Caco-2 (cell line): ENCODE results near the gene SLC22A23. TPM values are rescaled to one million over a fixed set of nuclear protein-coding genes. Genes with fewer than 3 reads are reported as not detected.

Source experiments
- BruUV-seq: library from RNA; stranded (reverse); fragments of 400-500 nt; replicated peaks from 2 replicates; lab custom pipeline; 2021; lab: Mats Ljungman, UMichigan
- CTCF ChIA-PET: fragments of 300-600 bp; sonication (Branson Sonifier 250); formaldehyde crosslinking; loops from one replicate; lab custom pipeline; 2022; ENCODE audit warnings: antibody characterized with exemption; lab: Charles Lee
- POLR2A ChIA-PET: fragments of 300-600 bp; sonication (Branson Sonifier 250); formaldehyde crosslinking; loops from one replicate; lab custom pipeline; 2022; ENCODE audit warnings: antibody characterized with exemption; lab: Charles Lee
- DNase-seq, 2 experiments: peaks; one replicate each; pipeline versions ENCODE4 v3.0.0 to v3.0.0-alpha.2; 2020 to 2022
- H3K27me3 ChIP-seq: replicated peaks from 2 replicates; pipeline ENCODE4 v1.6.0; 2011; ENCODE audit warnings: low read length; ENCODE audit not compliant: control insufficient read depth, insufficient read depth
- H3K36me3 ChIP-seq: 2 replicates; pipeline ENCODE4 v1.5.1; 2011; ENCODE audit warnings: low read length; ENCODE audit not compliant: control insufficient read depth, insufficient read depth
- H3K4me1 ChIP-seq: fragments of 250-450 bp; sonication (Bioruptor Pico); 2 replicates; pipeline ENCODE4 v1.5.1; 2020; ENCODE audit warnings: mild to moderate bottlenecking
- H3K4me3 ChIP-seq: 2 replicates; pipeline ENCODE4 v1.5.1; 2011; ENCODE audit warnings: low read depth, mild to moderate bottlenecking, control low read depth, low read length
- H3K9me3 ChIP-seq: fragments of 250-450 bp; sonication (Bioruptor Pico); 2 replicates; pipeline ENCODE4 v1.5.1; 2020; ENCODE audit warnings: mild to moderate bottlenecking, moderate library complexity
- H3K27ac Mint-ChIP-seq: one replicate; pipeline ENCODE4 v1.8.0; 2022; ENCODE audit warnings: mixed read lengths; ENCODE audit not compliant: unreplicated experiment
- H3K27me3 Mint-ChIP-seq: one replicate; pipeline ENCODE4 v1.8.0; 2022; ENCODE audit warnings: mixed read lengths; ENCODE audit not compliant: insufficient read depth, unreplicated experiment
- H3K36me3 Mint-ChIP-seq: one replicate; pipeline ENCODE4 v1.8.0; 2022; ENCODE audit warnings: mild to moderate bottlenecking, mixed read lengths; ENCODE audit not compliant: insufficient read depth, unreplicated experiment
- H3K4me1 Mint-ChIP-seq: one replicate; pipeline ENCODE4 v1.8.0; 2022; ENCODE audit warnings: low read depth, mixed read lengths; ENCODE audit not compliant: unreplicated experiment
- H3K4me3 Mint-ChIP-seq: one replicate; pipeline ENCODE4 v1.8.0; 2022; ENCODE audit warnings: mild to moderate bottlenecking, moderate library complexity, mixed read lengths; ENCODE audit not compliant: unreplicated experiment
- H3K9me3 Mint-ChIP-seq: one replicate; pipeline ENCODE4 v1.8.0; 2022; ENCODE audit warnings: mixed read lengths; ENCODE audit not compliant: unreplicated experiment
- CTCF ChIP-seq, 2 experiments: fragments of 200-600 bp in 1 of 2; IDR thresholded peaks; 1 replicate in 1 of 2; 2 replicates in 1 of 2; pipeline versions ENCODE4 v1.5.1 to v1.8.0; 2011 to 2022; ENCODE audit warnings: antibody characterized with exemption in 1 of 2, control low read depth in 1 of 2, inconsistent platforms in 1 of 2, low read depth in 1 of 2, low read length in 1 of 2, mild to moderate bottlenecking in 1 of 2, moderate library complexity in 1 of 2; ENCODE audit not compliant: insufficient read depth in 1 of 2, severe bottlenecking in 1 of 2, unreplicated experiment in 1 of 2
- intact Hi-C: fragments of 100-400 bp; cut with micrococcal nuclease; formaldehyde crosslinking; loops from one replicate; pipeline ENCODE4 v1.10.0; 2022; ENCODE audit not compliant: unreplicated experiment
- total RNA-seq: library from RNA; stranded (reverse); gene quantifications from 2 replicates; pipeline ENCODE4 v1.2.3, GENCODE V29; 2022

Gene SLC22A23
- total RNA-seq, 1 experiment from 2014 or later: 45.5 TPM

DNA sequence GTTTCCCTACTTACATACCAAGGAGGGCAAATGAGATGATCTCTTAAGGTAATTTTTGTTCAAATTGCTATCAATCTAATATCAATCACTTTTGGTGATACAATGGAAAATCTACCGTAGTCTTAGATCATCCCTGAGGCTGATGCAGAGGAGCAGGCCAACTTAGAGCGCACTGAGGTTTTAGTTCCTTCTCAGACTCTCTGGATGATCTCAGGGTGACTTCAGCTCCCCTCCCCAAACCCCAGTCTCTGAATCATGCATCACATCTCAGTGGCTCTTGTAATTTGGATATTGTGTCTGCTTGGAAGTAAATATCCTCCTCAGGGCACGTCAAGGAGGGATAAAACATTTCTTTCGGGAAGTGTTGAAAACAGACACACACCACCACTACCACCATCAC is 235.3 kb downstream of the SLC22A23 start:
- H3K9me3 Mint-ChIP-seq: peaks cover 9% of the 10 kb centered on the region
- TF ChIP-seq CTCF (IDR thresholded peaks at IDR 0.05; ENCODE audit: insufficient read depth in 1 of 2, low read depth in 1 of 2, low read length in 1 of 2, severe bottlenecking in 1 of 2, unreplicated experiment in 1 of 2): no peak
- Histone ChIP-seq H3K4me1 (peaks cover 9% of the 10 kb centered on the region), H3K9me3 (no peaks in the 10 kb centered on the region), H3K27me3 (no peaks in the 10 kb centered on the region), H3K36me3 (no peaks in the 10 kb centered on the region), H3K4me3 (no peak overlapping the region)
- H3K27ac Mint-ChIP-seq: no peak overlapping the region
- BruUV-seq: no TSS peak
- intact Hi-C loops: no loop called here
- ChIA-PET CTCF (no interaction called here), POLR2A (no interaction called here)
- no peak for DNase-seq
- H3K4me1 Mint-ChIP-seq: peaks cover 6% of the 10 kb centered on the region
- no peak overlapping the region for H3K4me3 Mint-ChIP-seq
- H3K27me3 Mint-ChIP-seq: peaks cover 11% of the 10 kb centered on the region
- peaks cover 26% of the 10 kb centered on the region for H3K36me3 Mint-ChIP-seq

- peaks cover 11% of the 10 kb centered on the region for H3K27me3 Mint-ChIP-seq
- BruUV-seq: no TSS peak
- intact Hi-C loops: no loop called here
These were observed 236.5 kb downstream of the SLC22A23 start for GRCh38 chr6:3220366-3220765.

More at GRCh38 chr6:3220366-3220765, 236.5 kb downstream of the SLC22A23 start:
- Histone ChIP-seq H3K4me1 (no peaks in the 10 kb centered on the region), H3K9me3 (no peaks in the 10 kb centered on the region), H3K4me3 (no peak overlapping the region), H3K27me3 (no peaks in the 10 kb centered on the region), H3K36me3 (no peaks in the 10 kb centered on the region)
- Mint-ChIP-seq H3K4me1 (peaks cover 6% of the 10 kb centered on the region), H3K36me3 (peaks cover 15% of the 10 kb centered on the region), H3K27ac (no peak overlapping the region), H3K9me3 (peaks cover 9% of the 10 kb centered on the region), H3K4me3 (no peak overlapping the region)
- ChIA-PET POLR2A (no interaction called here), CTCF (no interaction called here)
- no peak for DNase-seq
- TF ChIP-seq CTCF (IDR thresholded peaks at IDR 0.05; ENCODE audit: insufficient read depth in 1 of 2, low read depth in 1 of 2, low read length in 1 of 2, severe bottlenecking in 1 of 2, unreplicated experiment in 1 of 2): no peak

Other genes starting within 250 kb of the SLC22A23 start
- 143 and 150 TPM in 2 replicates for gene TUBB2B, start 229.4 kb downstream of the SLC22A23 start, total RNA-seq
- 20.9 and 21.3 TPM in 2 replicates for gene PSMG4, start 198.1 kb downstream of the SLC22A23 start, total RNA-seq